Smooth muscle cell (in vitro differentiated cells): ENCODE measurements around the gene NAALADL1. TPM values are rescaled to one million over a fixed set of nuclear protein-coding genes. Genes with fewer than 3 reads are reported as not detected.

Experiments used
- DNase-seq: peaks from one replicate; lab custom pipeline; 2025; ENCODE audit not compliant: unreplicated experiment; lab: John Stamatoyannopoulos, UW
- H2AFZ ChIP-seq: fragments of 200-600 bp; sonication (generic); 2 replicates; pipeline ENCODE4 v1.6.0; 2016; ENCODE audit warnings: antibody characterized with exemption, low read depth, mild to moderate bottlenecking
- H3F3A ChIP-seq: fragments of 200-600 bp; sonication (generic); 2 replicates; pipeline ENCODE4 v1.6.0; 2017; ENCODE audit warnings: antibody characterized with exemption, low read depth
- H3K27ac ChIP-seq: fragments of 200-600 bp; sonication (generic); 2 replicates; pipeline ENCODE4 v1.5.1; 2016; ENCODE audit warnings: low read depth, mild to moderate bottlenecking
- H3K27me3 ChIP-seq: fragments of 200-600 bp; sonication (generic); 2 replicates; pipeline ENCODE4 v1.6.1; 2016; ENCODE audit warnings: low read depth, mild to moderate bottlenecking
- H3K36me3 ChIP-seq: fragments of 200-600 bp; sonication (generic); 2 replicates; pipeline ENCODE4 v1.5.1; 2016; ENCODE audit warnings: low read depth
- H3K4me1 ChIP-seq: fragments of 200-600 bp; sonication (generic); 2 replicates; pipeline ENCODE4 v1.5.1; 2016; ENCODE audit warnings: low read depth
- H3K4me2 ChIP-seq: fragments of 200-600 bp; sonication (generic); 2 replicates; pipeline ENCODE4 v1.6.0; 2016; ENCODE audit warnings: mild to moderate bottlenecking
- H3K4me3 ChIP-seq: fragments of 200-600 bp; sonication (generic); 2 replicates; pipeline ENCODE4 v1.5.1; 2016; ENCODE audit warnings: mild to moderate bottlenecking
- H3K79me2 ChIP-seq: fragments of 200-600 bp; sonication (generic); 2 replicates; pipeline ENCODE4 v1.6.0; 2016; ENCODE audit warnings: low read depth, mild to moderate bottlenecking
- H3K9ac ChIP-seq: fragments of 200-600 bp; sonication (generic); 2 replicates; pipeline ENCODE4 v1.6.0; 2016; ENCODE audit warnings: low read depth
- H3K9me3 ChIP-seq: fragments of 200-600 bp; sonication (generic); replicated peaks from 2 replicates; pipeline ENCODE4 v1.5.1; 2016; ENCODE audit warnings: low read depth
- H4K20me1 ChIP-seq: fragments of 200-600 bp; sonication (generic); 2 replicates; pipeline ENCODE4 v1.6.0; 2016; ENCODE audit warnings: low read depth
- CTCF ChIP-seq: fragments of 200-600 bp; sonication (generic); IDR thresholded peaks from 2 replicates; pipeline ENCODE4 v1.5.1; 2017; ENCODE audit warnings: borderline replicate concordance, mild to moderate bottlenecking, antibody characterized with exemption; ENCODE audit not compliant: insufficient read depth, poor library complexity, severe bottlenecking
- WGBS: methylation state at CpG from one replicate; pipeline ENCODE4 v1.1.7; 2016; ENCODE audit warnings: low lambda C conversion rate; 5-methylcytosine and 5-hydroxymethylcytosine counted together
- polyA plus RNA-seq: library from polyadenylated mRNA; unstranded; fragments of >200 nt; fragmentation: Nextera tagmentation; extraction: Ambion mirVana; gene quantifications from 2 replicates; pipeline ENCODE4 v1.2.1, GENCODE V29; 2016
- total RNA-seq: library from RNA; depleted of rRNA; stranded (reverse); fragments of >200 nt; gene quantifications from 2 replicates; pipeline ENCODE4 v1.2.3, GENCODE V29; 2014

Gene NAALADL1
- total and polyA plus RNA-seq, 2 experiments from 2014 or later: 1.0 to 7.0 TPM

GRCh38 chr11:65059959-65060824 lies 1.8 kb upstream of the NAALADL1 start:
- H3K27ac ChIP-seq: no peak overlapping the region
- no peaks in the 10 kb centered on the region for H3K36me3 ChIP-seq
- H3K4me2 ChIP-seq: no peak overlapping the region
- H3K9me3 ChIP-seq: no peaks in the 10 kb centered on the region
- H3K9ac ChIP-seq: no peak overlapping the region
- no peak for DNase-seq
- H3K27me3 ChIP-seq: no peaks in the 10 kb centered on the region
- 80% methylated on average over 10 of the region's 10 CpGs for WGBS
- no peaks in the 10 kb centered on the region for H3K4me1 ChIP-seq
- no peak for TF ChIP-seq CTCF
- no peak overlapping the region for H2AFZ ChIP-seq
- H3F3A ChIP-seq: no peaks in the 10 kb centered on the region
- H3K4me3 ChIP-seq: no peak overlapping the region
- no peaks in the 10 kb centered on the region for H4K20me1 ChIP-seq
- H3K79me2 ChIP-seq: no peaks in the 10 kb centered on the region

GRCh38 chr11:65059523-65059922 lies 1.2 kb upstream of the NAALADL1 start:
- Histone ChIP-seq H2AFZ (no peak overlapping the region), H3K79me2 (no peaks in the 10 kb centered on the region), H3K4me2 (no peak overlapping the region), H3K9ac (no peak overlapping the region), H3K36me3 (no peaks in the 10 kb centered on the region), H3F3A (no peaks in the 10 kb centered on the region), H3K27ac (no peak overlapping the region), H3K4me3 (no peak overlapping the region), H4K20me1 (no peaks in the 10 kb centered on the region), H3K27me3 (no peaks in the 10 kb centered on the region), H3K4me1 (no peaks in the 10 kb centered on the region), H3K9me3 (no peaks in the 10 kb centered on the region)
- 69% methylated on average over 3 of the region's 3 CpGs for WGBS
- no peak for DNase-seq
- TF ChIP-seq CTCF: no peak

GRCh38 chr11:65058012-65058411 lies 341 bp downstream of the NAALADL1 start:
- Histone ChIP-seq H3K9ac (no peak overlapping the region), H2AFZ (no peak overlapping the region), H3K36me3 (no peaks in the 10 kb centered on the region), H3K27me3 (no peaks in the 10 kb centered on the region), H3K4me2 (no peak overlapping the region), H3K4me3 (no peak overlapping the region), H3K27ac (no peak overlapping the region), H4K20me1 (no peaks in the 10 kb centered on the region), H3K79me2 (no peaks in the 10 kb centered on the region), H3K9me3 (no peaks in the 10 kb centered on the region), H3F3A (no peaks in the 10 kb centered on the region), H3K4me1 (no peaks in the 10 kb centered on the region)
- TF ChIP-seq CTCF: no peak
- 90% methylated on average over 4 of the region's 13 CpGs for WGBS
- no peak for DNase-seq

GRCh38 chr11:65057526-65057925 lies 827 bp downstream of the NAALADL1 start:
- no peak overlapping the region for H2AFZ ChIP-seq
- 92% methylated on average over 7 of the region's 7 CpGs for WGBS
- H4K20me1 ChIP-seq: no peaks in the 10 kb centered on the region
- no peak overlapping the region for H3K9ac ChIP-seq
- no peaks in the 10 kb centered on the region for H3K4me1 ChIP-seq
- no peaks in the 10 kb centered on the region for H3K27me3 ChIP-seq
- H3K4me2 ChIP-seq: no peak overlapping the region
- no peaks in the 10 kb centered on the region for H3K79me2 ChIP-seq
- no peak for DNase-seq
- no peak overlapping the region for H3K27ac ChIP-seq
- no peaks in the 10 kb centered on the region for H3K36me3 ChIP-seq
- H3F3A ChIP-seq: no peaks in the 10 kb centered on the region
- no peak overlapping the region for H3K4me3 ChIP-seq
- no peak for TF ChIP-seq CTCF
- no peaks in the 10 kb centered on the region for H3K9me3 ChIP-seq
